GM18511 (cell line): ENCODE measurements around the gene HBM.
"Not testable (repeated sequence)": the region's sequence is repeated elsewhere in the genome, so short reads cannot be mapped to it uniquely, and the experiment has no call there.

ENCODE experiments used
- ATAC-seq: cut with Tn5 transposase; IDR thresholded peaks from one replicate; pipeline ENCODE4 v1.9.1; 2021; ENCODE audit warnings: mild to moderate bottlenecking, moderate library complexity; ENCODE audit not compliant: unreplicated experiment

HBM gene, protein sequence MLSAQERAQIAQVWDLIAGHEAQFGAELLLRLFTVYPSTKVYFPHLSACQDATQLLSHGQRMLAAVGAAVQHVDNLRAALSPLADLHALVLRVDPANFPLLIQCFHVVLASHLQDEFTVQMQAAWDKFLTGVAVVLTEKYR

DNA sequence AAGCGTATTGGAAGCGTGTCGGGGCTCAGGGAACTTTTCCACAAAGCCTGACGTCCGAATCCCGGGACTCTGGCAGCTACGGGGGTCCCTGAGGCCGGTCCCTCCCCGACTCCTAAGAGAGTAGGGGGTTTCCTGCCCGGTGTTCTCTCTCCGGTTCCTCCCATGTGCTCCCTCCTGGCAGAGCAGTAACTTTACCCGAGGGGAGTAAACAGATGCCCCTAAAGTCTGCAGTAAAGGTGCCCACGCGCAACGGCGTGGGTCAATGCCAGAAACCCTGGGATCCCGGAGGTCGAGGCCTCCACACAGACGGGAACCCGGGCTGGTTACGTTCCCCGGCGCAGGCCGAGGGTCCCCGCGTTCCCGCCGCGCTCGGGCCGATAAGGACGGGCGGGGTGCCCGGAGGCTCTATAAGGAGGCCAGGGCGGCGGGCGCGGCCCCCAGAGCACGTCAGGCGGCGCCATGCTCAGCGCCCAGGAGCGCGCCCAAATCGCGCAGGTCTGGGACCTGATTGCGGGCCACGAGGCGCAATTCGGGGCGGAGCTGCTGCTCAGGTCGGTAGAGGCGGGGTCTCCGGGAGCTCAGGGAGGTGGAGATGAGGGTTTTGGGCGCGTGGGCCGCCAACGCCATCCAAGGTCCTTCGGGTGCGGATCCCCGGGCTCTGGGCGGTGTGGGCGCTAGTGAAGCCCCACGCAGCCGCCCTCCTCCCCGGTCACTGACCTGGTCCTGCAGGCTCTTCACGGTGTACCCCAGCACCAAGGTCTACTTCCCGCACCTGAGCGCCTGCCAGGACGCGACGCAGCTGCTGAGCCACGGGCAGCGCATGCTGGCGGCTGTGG is at the start of gene HBM:
Gene HBM (plus strand): TSS at position 440 of the 836 bp plus-strand sequence. CDS start 20 bp downstream, at position 460.
- ATAC-seq: no peak

DNA sequence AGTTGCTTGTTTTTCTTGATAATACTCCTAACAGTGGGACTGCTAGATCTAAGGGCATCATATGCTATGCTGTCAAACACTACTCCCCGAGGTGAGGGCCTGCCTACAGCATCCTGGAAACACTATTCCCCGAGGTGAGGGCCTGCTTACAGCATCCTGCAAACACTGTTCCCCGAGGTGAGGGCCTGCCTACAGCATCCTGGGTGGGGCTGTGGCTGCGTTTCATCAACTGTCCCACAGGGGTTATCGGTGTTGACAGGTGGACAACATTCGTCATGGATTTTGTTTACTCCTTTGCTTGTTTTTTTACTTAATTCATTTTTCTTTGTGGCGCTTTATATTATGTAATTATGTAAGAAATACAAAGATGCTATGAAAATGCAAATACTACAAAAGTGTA is 49.8 kb upstream of the HBM start:
- ATAC-seq: no peak

DNA sequence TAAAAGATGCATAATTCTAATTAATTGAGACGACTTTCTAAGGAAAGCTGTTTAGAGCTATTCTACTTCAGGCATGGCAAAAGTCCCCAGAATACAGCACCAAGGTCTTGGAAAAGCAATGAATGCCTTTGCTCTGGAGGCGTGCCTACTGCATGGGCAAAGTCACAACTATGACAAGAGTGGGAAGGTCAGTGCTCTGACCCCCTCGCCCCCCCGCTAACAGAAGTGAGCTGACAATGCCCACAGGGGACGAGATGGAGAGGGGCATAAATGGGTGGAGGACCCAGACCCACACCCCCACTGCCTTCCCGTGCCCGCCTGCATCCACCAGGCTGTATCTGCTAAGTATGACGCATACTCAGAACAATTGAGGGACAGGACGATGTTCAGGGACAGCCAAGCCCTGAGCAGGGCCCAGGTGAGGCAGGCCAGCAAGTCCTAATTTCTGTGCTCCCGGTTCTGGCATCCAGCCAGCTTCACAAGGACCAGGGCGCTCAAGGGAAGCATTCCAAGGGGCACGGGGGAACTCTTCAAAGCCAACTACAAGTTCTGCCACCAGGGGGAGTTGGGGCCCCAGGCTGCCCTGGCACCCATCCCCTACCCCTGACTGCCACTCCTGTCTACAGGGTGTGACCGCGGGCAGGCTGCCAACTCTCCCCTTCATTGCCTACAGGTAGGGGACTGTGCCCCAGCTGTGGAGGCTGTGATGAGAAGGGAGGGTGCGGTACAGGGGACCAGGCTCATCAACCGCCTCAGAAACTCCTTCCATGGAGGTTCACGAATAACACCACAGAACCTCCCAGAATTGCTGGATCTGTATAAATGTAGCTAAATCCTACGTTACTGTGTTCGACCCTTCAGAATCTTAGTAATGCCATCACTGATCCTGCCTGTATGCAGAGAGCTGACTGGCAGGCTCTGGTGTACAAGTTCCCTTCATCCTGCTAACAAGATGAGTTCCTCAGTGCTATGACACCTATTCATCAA is 48.1 kb upstream of the HBM start:
- ATAC-seq: no peak

DNA sequence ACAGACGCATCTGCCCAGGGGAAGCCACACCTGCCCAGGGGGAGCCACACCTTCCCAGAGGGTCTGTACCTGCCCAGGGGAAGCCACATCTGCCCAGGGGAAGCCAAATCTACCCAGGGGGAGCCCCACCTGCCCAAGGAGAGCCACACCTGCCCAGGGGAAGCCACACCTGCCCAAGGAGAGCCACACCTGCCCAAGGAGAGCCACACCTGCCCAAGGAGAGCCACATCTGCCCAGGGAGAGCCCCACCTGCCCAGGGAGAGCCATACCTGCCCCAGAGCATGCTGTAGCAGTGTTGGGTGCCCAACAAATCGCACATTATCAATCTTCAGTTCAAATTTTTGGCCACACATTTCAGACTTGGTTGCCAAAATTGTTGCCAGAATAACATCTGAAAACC is 46.9 kb upstream of the HBM start:
- no peak for ATAC-seq

DNA sequence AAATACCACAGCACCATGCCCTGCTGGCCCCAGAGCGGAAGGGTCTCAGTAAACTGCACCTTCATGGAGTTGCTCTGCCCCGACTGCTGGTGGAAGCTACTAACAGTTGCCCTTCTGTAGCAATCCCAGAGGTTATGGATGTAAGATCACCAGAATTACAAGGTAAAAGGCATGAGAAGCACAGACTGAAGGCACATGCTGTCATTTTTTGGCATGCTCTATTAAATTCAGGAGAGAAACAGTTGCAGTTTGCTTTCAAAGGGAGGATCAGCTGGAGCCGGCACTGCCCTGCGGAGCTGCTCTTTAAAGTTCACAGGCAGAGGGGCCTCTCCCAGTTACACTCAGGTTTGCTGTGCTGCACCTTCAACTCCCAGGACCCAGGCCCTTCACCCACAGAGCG is 46.5 kb upstream of the HBM start:
- no peak for ATAC-seq

DNA sequence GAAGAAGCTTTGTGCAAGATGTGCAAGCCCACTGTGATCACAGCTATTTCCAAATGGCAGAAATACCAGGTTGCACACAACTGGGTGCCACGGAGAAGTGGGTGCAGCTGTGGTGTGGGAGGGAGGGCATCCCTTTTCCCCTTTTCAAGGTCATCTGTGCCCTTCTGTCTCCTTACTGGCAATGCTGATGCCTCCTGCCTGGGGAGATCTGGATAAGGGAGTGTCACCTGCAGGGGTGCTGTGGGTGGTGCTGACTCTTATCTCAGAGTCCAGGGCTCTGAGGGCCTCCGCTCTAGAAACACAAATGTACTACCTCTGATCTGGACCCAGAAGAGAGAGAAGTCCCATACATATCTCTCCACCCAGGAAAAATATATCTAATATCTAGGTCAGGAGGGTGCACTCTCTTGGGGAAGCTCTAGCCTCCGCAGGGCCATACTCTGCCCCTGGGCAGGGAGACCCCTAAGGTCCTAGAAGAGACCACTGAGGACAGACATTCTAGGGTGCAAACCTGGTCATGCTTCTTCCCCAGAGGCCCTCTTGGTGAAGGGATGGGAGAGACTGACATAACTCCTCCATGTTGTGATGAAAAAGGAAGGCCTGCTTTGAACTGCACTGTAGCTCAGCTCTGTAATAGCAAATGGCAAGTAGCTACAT is 45.8 kb upstream of the HBM start:
- no peak for ATAC-seq

DNA sequence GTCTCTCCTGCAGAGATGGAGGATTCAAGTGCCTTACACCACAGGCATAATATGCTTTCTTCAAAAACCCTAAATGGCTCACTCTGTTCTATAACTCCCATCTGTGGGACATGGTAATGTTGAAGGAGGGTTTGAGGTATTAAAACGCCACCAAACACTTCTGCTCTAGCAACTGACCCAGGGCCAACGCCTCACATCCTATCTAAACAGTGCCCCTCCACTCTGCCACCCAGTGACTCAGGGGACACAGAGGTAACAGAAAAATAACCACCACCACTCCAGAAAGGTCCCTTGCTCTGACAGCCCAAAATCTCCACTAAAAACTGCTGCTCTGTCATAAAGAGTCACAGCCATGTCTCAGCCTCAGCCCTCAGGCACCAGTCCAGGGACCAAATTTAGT is 45.0 kb upstream of the HBM start:
- no peak for ATAC-seq

DNA sequence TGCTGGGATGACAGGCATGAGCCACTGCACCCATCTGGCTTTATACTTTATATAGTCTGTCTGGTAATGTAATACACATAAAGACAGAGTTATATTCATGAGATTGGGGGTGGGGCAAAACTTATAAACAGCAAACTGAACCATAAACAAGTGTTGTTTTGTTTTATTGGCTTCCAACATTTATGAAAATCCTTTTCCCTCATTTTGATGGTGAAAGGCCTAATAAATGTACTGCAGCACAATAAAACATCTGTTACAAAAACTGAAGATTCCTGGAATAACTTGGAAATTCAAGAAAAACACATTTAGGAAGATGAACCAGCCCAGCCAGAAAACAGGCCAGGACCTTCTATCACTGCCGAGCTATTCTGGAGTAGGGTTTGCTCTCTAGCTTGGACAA is 43.4 kb upstream of the HBM start:
- ATAC-seq: no peak

DNA sequence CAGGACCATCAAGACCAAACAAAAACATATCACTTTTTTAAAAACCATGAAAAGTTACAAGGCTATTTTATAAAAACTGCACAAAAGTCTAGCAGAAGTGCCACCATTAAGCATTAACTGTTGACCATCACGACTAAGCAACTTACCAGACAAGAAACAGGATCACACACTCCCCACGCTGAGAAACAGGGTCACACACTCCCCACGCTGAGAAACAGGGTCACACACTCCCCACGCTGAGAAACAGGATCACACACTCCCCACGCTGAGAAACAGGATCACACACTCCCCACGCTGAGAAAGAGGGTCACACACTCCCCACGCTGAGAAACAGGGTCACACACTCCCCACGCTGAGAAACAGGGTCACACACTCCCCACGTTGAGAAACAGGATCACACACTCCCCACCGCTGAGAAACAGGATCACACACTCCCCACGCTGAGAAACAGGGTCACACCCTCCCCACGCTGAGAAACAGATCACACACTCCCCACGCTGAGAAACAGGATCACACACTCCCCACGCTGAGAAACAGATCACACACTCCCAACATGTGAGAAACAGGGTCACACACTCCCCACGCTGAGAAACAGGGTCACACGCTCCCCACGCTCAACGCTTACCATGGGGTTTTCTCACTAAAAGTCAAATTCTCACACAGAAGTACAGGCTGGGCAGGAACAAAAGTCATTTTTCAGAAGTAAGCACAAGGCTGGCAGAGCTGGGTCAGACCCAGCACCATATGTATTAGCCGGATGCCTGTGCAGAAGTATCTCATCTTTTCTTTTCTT is 42.0 kb upstream of the HBM start:
- not testable (repeated sequence) for ATAC-seq

DNA sequence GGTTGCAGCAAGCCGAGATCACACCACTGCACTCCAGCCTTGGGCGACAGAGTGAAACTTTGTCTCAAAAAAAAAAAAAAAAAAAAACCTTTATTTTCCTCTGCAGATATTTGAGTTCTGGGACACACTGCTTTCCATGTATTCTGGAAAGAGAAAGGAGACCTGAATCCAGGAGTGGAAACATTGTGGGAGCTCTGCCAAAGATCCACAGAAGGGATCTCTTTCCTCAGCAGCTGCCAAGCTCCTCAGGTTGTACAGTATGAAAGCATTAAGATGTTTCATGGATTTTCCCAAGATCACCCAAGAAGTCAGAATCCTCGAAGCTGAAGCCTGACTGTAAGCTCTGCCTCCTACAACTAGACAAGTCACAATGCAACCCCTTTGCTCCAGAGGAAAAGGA is 40.8 kb upstream of the HBM start:
- no peak for ATAC-seq

DNA sequence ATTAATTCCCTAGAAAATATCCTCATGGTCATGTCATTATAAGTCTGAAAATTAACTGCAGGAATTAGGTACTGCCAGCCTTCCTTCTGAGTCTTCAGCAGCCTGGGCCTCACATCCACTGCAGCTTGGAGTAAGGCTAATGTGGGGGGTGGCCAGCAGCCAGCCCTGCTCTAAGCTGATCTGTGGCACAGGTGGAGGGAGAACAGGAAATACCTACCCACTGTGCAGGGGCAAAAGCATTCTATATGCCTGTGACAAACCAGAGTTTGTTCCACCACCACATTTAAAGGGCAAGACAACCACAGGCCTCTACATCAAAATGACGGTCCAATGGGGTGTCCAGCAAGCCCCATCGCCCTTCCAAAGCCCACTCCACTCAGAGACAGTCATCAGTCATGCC is 36.7 kb upstream of the HBM start:
- no peak for ATAC-seq

DNA sequence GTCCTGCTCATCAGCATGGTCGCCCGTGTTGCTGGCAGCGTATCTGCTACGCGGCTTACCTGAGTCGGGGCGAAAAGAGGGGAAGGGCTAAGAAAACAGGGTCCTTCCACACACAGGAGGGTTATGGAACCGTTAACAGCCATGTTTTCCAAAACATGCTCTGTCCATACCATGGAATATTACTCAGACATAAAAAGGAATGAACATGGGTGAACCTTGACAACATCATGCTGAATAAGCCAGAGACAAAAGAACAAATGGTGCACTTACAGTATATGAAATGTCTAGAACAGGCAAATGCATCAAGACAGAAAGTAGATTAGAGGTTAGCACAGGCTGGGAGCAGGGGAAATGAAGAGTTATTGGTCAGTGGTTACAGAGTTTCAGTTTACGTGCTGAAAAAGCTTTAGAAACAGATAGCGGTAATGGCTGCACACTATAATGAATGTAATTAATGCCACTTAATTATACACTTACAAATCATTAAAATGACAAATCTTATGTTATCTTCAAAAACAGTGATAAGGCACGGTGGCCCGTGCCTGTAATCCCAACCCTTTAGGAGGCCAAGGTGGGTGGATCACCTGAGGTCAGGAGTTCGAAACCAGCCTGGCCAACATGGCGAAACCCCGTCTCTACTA is 35.1 kb upstream of the HBM start:
- ATAC-seq: no peak

DNA sequence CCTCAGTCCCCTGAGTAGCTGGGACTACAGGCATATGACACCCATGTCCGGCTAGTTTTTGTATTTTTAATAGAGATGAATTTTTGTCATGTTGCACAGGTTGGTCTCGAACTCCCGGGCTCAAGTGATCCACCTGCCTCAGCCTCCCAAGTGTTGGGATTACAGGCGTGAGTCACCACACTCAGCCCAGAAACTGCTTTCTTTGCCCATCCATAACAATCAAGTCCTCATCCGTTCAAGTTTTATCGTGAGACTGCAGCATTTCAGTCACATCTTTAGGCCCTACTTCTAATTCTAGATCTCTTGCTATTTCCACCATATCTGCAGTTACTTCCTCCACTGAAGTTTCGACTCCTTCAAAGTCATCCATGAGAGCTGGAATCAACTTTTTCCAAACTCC is 33.7 kb upstream of the HBM start:
- ATAC-seq: no peak

DNA sequence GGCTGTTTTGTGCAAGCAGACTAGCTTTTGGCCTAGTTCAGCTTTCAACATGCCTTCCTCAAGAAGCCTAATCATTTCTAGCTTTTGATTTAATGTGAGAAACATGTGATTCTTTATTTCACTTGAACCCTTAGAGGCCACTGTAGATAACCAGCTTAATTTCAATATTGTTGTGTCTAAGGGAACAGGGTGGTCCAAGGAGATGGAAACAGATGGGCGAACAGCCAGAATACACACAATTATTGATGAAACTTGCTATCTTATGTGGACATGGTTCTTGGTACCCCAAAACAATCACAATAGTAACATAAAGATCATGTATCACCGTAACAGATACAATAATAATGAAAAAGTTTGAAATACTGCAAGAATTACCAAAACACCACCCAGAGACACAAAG is 32.1 kb upstream of the HBM start:
- no peak for ATAC-seq

DNA sequence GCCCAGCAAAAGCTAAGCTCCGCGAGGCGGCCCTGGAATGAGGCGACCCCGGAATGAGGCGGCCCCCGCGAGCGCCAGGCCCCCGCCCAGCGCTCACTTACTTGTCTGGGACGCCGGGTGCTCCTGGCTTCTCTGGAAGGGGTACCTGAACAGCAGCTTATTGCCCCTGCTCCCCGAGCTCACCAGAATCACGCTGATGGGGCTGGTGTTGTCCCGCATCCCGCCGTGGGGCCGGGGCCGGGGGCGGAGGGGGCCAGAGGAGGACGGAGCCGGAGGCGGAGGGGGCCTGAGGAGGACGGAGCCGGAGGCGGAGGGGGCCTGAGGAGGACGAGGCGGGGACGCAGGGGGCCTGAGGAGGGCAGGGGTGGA is 27.7 kb upstream of the HBM start:
- no peak for ATAC-seq

DNA sequence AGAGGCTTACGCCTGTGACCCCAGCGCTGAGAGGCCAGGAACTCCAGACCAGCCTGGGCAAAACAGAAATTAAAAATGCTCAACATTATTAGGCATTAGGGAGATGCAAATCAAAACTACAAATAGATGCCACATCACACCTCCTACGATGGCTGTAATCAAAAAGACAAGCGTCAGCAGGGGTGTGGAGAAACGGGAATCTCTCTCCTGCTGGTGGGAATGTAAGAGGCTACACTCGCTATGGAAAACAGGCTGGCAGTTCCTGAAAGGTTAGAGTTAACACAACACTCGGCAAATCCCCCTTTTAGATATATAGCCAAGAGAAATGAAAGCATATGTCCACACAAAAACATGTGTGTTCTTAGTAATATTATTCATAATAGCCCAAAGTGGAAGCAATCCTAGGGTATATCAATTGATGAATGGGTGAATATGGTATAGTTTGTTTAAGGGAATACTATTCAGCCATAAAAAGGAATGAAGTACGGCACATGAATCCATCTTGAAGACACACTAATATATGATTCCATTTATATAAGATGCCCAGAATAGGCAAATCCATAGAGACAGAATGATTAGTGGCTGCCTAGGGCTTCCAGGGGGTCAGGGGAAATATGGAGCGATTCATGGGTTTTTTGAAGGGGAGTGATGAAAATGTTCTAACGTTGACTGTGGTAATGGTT is 25.5 kb upstream of the HBM start:
- no peak for ATAC-seq

DNA sequence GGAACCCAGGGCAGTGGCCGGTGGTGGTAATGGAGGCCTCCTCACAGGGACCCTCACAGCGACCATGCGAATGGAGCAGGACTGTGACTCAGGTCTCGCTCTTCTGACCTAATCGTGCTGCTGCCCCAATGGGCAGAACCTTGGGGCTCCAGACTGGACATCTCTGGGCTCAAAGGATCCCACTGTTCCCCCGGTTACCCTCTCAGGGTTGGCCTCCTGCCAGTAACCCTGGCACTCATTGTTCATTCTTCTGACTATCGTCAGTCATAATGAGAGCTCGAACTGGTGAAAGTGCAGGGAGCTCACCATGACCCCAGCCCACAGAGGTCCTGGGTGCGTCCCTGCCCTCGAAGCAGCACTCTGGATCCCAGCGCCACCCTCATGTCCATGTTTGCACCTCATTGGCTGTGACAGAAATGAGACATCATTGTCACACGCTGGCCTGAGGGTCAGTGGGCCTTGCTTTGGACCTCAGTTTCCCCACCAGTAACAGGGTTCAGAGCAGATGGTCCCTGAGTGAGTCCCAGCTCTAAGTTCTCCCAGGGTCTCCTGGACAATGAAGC is 23.3 kb upstream of the HBM start:
- no peak for ATAC-seq

DNA sequence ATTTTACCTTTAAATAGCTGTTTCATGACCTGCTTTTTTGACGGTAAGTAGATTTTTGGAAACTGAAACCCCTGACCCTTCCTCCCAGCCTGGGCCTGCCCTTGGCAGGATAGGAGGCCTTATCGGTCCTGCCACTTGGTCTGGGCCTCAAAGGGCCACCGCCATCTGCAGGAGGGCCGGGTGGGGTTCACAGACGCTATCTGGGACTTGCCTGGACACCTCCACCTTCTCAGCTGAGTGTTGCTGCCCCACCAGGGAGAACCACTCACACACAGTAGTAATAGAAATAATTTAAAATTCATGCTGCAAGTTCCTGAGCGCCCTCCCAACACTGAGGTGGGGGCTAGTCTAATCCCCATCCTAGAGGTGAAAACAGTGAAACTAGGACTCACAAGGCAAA is 22.7 kb upstream of the HBM start:
- no peak for ATAC-seq

DNA sequence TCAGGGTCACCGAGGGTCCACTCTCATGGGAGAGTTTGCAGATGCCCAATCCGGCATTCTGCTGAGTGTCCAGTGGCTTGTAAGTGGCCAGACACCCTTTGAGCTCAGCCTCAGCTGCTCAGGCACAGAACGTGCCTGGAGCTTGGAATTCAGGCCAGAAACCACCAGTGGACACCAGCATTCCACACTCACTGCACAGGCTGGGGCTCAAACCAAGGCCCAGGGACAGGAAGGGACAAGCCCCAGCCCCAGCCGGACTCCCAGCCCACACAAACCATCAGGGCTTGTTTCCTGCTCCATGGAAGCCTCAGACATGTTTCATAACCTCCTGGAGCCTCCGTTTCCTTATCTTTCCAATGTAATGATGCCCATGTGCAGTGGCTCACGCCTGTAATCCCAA is 22.3 kb upstream of the HBM start:
- ATAC-seq: no peak
